ENCODE measurements around the gene SLFN12L.

DNA sequence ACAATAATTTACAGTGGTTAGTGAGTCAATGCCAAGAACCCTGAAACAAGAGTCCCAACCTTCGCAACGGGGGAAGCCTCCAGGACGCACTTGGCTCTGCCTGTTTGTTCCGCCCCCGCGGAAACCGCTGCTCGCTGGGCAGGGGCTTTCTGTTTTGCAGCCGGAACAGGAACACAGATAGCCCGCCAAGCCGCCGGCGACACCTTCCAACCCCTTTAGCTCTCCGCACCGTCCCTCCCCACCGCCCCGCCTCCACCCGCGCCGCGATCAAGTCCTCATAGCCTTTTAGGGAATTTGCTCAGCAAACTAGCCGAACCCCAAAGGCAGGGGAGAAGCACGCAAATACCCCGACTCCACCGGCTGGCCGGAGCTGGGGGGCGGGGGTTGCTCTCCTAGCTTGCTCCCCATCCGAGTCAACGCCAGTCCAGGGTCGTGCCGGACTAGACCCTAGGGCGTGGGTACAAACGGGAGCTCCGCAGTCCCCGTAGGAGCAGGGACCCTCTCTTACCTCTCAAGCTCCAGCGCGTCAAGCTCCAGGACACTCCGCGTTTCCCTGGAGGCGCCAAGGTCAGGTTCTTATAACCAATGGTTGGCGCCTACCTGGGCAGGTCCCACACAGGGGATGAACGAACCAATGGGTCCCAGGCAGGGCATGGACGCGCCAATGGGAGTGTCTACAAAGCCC is 89.1 kb downstream of the SLFN12L start, which contains the start of gene SLFN13:
- TF ChIP-seq POLR2A (IDR thresholded peaks at IDR 0.05), result no peak
- TF ChIP-seq, protein P1, sequence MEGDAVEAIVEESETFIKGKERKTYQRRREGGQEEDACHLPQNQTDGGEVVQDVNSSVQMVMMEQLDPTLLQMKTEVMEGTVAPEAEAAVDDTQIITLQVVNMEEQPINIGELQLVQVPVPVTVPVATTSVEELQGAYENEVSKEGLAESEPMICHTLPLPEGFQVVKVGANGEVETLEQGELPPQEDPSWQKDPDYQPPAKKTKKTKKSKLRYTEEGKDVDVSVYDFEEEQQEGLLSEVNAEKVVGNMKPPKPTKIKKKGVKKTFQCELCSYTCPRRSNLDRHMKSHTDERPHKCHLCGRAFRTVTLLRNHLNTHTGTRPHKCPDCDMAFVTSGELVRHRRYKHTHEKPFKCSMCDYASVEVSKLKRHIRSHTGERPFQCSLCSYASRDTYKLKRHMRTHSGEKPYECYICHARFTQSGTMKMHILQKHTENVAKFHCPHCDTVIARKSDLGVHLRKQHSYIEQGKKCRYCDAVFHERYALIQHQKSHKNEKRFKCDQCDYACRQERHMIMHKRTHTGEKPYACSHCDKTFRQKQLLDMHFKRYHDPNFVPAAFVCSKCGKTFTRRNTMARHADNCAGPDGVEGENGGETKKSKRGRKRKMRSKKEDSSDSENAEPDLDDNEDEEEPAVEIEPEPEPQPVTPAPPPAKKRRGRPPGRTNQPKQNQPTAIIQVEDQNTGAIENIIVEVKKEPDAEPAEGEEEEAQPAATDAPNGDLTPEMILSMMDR (IDR thresholded peaks at IDR 0.05), result no peak

Measured in testis (tissue), 2 donors.